Osteoblast (primary cell): ENCODE measurements around the gene C20orf144. TPM values are rescaled to one million over a fixed set of nuclear protein-coding genes. Genes with fewer than 3 reads are reported as not detected.
A peak's percentile ranks its signal among the peaks of the same experiment; 100 is the strongest.

ENCODE experiments used
- DNase-seq: peaks from one replicate; pipeline ENCODE4 v3.0.0; 2011; ENCODE audit warnings: low spot score, mixed read lengths; ENCODE audit not compliant: insufficient read length; ENCODE audit errors: missing footprints
- H2AFZ ChIP-seq: 2 replicates; pipeline ENCODE4 v1.6.0; 2011; ENCODE audit warnings: mild to moderate bottlenecking, low read length
- H3K27ac ChIP-seq: 2 replicates; pipeline ENCODE4 v1.5.1; 2011; ENCODE audit warnings: mild to moderate bottlenecking, low read depth, low read length, moderate library complexity
- H3K27me3 ChIP-seq: 2 replicates; pipeline ENCODE4 v1.6.0; 2012; ENCODE audit warnings: mild to moderate bottlenecking, control low read depth, inconsistent platforms, low read length, moderate library complexity; ENCODE audit not compliant: insufficient read depth
- H3K36me3 ChIP-seq: 2 replicates; pipeline ENCODE4 v1.5.1; 2011; ENCODE audit warnings: mild to moderate bottlenecking, low read length, control low read depth, moderate library complexity; ENCODE audit not compliant: insufficient read depth
- H3K4me1 ChIP-seq: 2 replicates; pipeline ENCODE4 v1.5.1; 2011; ENCODE audit warnings: mild to moderate bottlenecking, low read length, control low read depth, moderate library complexity; ENCODE audit not compliant: insufficient read depth
- H3K4me2 ChIP-seq: 2 replicates; pipeline ENCODE4 v1.6.0; 2011; ENCODE audit warnings: mild to moderate bottlenecking, low read length; ENCODE audit not compliant: insufficient read depth
- H3K4me3 ChIP-seq: fragments of 200-600 bp; sonication (generic); 3 replicates; pipeline ENCODE4 v1.5.1; 2012; ENCODE audit warnings: mild to moderate bottlenecking, low read length, inconsistent platforms; ENCODE audit not compliant: insufficient read depth
- H3K79me2 ChIP-seq: 2 replicates; pipeline ENCODE4 v1.6.0; 2012; ENCODE audit warnings: mild to moderate bottlenecking, low read length, control low read depth, inconsistent platforms; ENCODE audit not compliant: insufficient read depth
- H3K9me3 ChIP-seq: 2 replicates; pipeline ENCODE4 v1.5.1; 2011; ENCODE audit warnings: low read depth, low read length, control low read depth
- H4K20me1 ChIP-seq: 2 replicates; pipeline ENCODE4 v1.6.0; 2012; ENCODE audit warnings: mild to moderate bottlenecking, low read length, control low read depth; ENCODE audit not compliant: insufficient read depth
- CTCF ChIP-seq: IDR thresholded peaks from 2 replicates; pipeline ENCODE4 v1.5.1; 2011; ENCODE audit warnings: mild to moderate bottlenecking, low read depth, low read length, moderate library complexity; ENCODE audit errors: extremely low read depth
- total RNA-seq: library from RNA; depleted of rRNA; stranded (reverse); fragments of >200 nt; gene quantifications from 2 replicates; pipeline ENCODE4 v1.2.3, GENCODE V29; 2012

Gene C20orf144
- total RNA-seq, 1 donor: under 0.01 TPM

DNA sequence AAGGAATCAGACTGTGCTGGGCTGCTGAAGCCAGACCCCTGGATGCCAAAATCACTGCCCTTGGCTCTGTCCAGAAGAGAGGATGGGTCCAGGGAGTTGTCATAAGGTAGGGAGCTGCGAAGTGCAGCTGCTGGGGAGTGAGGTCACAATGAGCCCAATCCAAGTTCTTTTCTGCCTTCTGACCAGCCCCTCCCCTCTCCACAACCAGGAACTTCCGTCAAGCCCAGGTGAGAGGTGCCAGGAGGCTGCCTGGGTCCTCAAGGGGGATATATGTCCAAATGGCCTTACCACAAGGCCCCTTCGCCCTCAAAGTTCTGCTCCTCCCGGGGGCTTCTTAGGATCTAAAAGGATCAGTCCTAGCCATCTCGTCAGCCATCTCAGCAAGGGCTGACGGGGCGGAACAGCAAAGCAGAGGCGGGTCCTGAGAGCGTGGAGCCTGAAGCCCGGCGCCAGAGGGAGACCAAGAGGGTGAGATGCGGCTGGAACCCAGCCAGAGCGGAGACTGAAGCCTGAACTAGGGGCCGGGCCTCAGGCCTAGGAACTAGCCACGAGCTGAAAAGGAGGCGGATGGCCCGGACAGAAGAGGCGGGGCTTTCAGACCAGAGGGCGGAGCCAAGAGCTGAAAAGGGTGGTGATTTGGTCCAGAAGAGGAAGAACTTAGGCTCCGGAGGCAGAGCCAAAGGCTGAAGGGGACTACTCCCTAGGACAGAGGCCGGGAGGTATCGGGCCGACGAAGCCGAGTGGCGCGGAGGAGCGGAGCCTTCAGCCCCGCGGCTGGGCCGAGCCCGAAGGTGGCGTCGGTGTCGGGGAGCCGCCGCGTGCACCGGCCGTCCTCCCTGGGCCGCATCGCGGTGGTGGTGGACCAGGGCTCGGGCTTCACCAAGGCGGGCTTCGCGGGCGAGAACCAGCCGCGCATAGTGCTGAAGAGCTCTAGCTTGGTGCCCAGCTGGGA, 4.4 kb downstream of the C20orf144 start, which contains the start of gene ACTL10:
ACTL10 (plus strand) TSS at position 651 of the 952 bp plus-strand sequence. CDS start 555 bp downstream, outside the sequence.
- Histone ChIP-seq H3K4me1 (peaks cover 26% of the 10 kb centered on the region), H3K9me3 (no peaks in the 10 kb centered on the region), H3K79me2 (no peaks in the 10 kb centered on the region), H3K4me2 (peak within 1 kb of the TSS; percentile 93), H3K4me3 (peak within 1 kb of the TSS; percentile 75), H3K27me3 (no peaks in the 10 kb centered on the region), H2AFZ (peak within 1 kb of the TSS; percentile 98), H3K27ac (peak within 1 kb of the TSS; percentile 65), H4K20me1 (no peaks in the 10 kb centered on the region), H3K36me3 (peaks cover 17% of the 10 kb centered on the region)
- peak; percentile 44 for TF ChIP-seq CTCF
- peak; percentile 100 for DNase-seq

GRCh38 chr20:33667245-33667675, 5.1 kb downstream of the C20orf144 start:
- peak overlapping the region; percentile 65 for H3K27ac ChIP-seq
- DNase-seq: peak; percentile 96

DNA sequence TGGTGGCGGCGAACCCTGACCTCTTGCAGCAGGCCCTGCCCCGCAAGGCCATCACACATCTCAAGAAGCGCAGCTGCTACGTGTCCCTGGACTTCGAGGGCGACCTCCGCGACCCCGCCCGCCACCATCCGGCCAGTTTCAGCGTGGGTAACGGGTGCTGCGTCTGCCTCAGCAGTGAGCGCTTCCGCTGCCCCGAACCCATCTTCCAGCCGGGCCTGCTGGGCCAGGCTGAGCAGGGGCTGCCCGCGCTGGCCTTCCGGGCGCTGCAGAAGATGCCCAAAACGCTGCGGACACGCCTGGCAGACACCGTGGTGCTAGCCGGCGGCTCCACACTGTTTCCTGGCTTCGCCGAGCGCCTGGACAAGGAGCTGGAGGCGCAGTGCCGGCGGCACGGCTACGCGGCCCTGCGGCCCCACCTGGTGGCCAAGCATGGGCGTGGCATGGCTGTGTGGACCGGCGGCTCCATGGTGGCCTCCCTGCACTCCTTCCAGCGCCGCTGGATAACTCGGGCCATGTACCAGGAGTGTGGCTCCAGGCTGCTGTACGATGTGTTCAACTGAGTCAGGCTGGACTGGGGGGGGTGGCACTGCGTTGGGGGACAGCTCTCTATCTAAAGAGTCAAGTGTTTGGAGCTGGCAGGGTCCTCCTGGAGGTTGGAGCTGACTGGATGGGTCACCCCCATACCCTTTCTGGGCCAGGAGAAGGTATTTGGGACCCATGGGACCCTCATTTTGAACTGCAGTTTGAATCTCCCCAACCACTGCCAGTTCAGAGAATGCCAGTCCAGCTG, 5.7 kb downstream of the C20orf144 start:
- Histone ChIP-seq H3K36me3 (peaks cover 20% of the 10 kb centered on the region), H3K27me3 (no peaks in the 10 kb centered on the region), H3K27ac (peak overlapping the region; percentile 65), H4K20me1 (peaks cover 9% of the 10 kb centered on the region), H3K4me2 (peak overlapping the region; percentile 93), H3K4me1 (peaks cover 26% of the 10 kb centered on the region), H3K79me2 (no peaks in the 10 kb centered on the region), H3K4me3 (peak overlapping the region; percentile 75), H3K9me3 (no peaks in the 10 kb centered on the region), H2AFZ (peak overlapping the region; percentile 98)
- peak; percentile 99 for DNase-seq
- peak; percentile 71 for TF ChIP-seq CTCF

More at GRCh38 chr20:33667245-33667675, 5.1 kb downstream of the C20orf144 start:
- Histone ChIP-seq H3K79me2 (no peaks in the 10 kb centered on the region), H3K4me2 (peak overlapping the region; percentile 93), H3K4me1 (peaks cover 26% of the 10 kb centered on the region), H3K9me3 (no peaks in the 10 kb centered on the region), H3K36me3 (peaks cover 20% of the 10 kb centered on the region), H2AFZ (peak overlapping the region; percentile 98), H4K20me1 (peaks cover 5% of the 10 kb centered on the region), H3K4me3 (peak overlapping the region; percentile 75), H3K27me3 (no peaks in the 10 kb centered on the region)
- TF ChIP-seq CTCF: no peak
